H9 (cell line): Measurements from ENCODE around the gene SMIM22. TPM values are rescaled to one million over a fixed set of nuclear protein-coding genes. Genes with fewer than 3 reads are reported as not detected.

Source experiments
- DNase-seq: peaks from one replicate; pipeline ENCODE4 v3.0.0-alpha.2; 2017
- H2AFZ ChIP-seq: one replicate; pipeline ENCODE4 v1.6.1; 2013; ENCODE audit warnings: mild to moderate bottlenecking, low read length, control low read depth, moderate library complexity
- H2AK5ac ChIP-seq: 2 replicates; pipeline ENCODE4 v1.6.1; 2013; ENCODE audit warnings: low read length, control low read depth, mixed read lengths; ENCODE audit not compliant: insufficient read length
- H2BK120ac ChIP-seq: one replicate; pipeline ENCODE4 v1.6.1; 2013; ENCODE audit warnings: low read depth, mild to moderate bottlenecking, low read length, control low read depth, inconsistent platforms; ENCODE audit not compliant: poor library complexity, severe bottlenecking
- H2BK12ac ChIP-seq: 2 replicates; pipeline ENCODE4 v1.6.1; 2013; ENCODE audit warnings: low read length, control low read depth, mixed read lengths, low read depth; ENCODE audit not compliant: insufficient read length
- H2BK15ac ChIP-seq: 2 replicates; pipeline ENCODE4 v1.6.1; 2013; ENCODE audit warnings: low read depth, low read length, control low read depth
- H2BK20ac ChIP-seq: one replicate; pipeline ENCODE4 v1.6.1; 2013; ENCODE audit warnings: low read depth, mild to moderate bottlenecking, low read length, control low read depth, inconsistent platforms; ENCODE audit not compliant: poor library complexity, severe bottlenecking
- H2BK5ac ChIP-seq: 2 replicates; pipeline ENCODE4 v1.6.1; 2013; ENCODE audit warnings: low read length, control low read depth, mixed read lengths; ENCODE audit not compliant: insufficient read length
- H3K14ac ChIP-seq: 2 replicates; pipeline ENCODE4 v1.6.1; 2013; ENCODE audit warnings: low read length, control low read depth; ENCODE audit not compliant: insufficient read depth
- H3K18ac ChIP-seq: 2 replicates; pipeline ENCODE4 v1.6.1; 2013; ENCODE audit warnings: low read depth, mild to moderate bottlenecking, mixed read lengths, low read length, control low read depth; ENCODE audit not compliant: insufficient read length
- H3K23ac ChIP-seq: 2 replicates; pipeline ENCODE4 v1.6.1; 2013; ENCODE audit warnings: low read length, control low read depth, mixed read lengths, low read depth; ENCODE audit not compliant: insufficient read length
- H3K23me2 ChIP-seq: 2 replicates; pipeline ENCODE4 v1.6.1; 2013; ENCODE audit warnings: low read depth, mild to moderate bottlenecking, mixed read lengths, low read length, control low read depth; ENCODE audit not compliant: insufficient read length, poor library complexity, severe bottlenecking
- H3K27ac ChIP-seq: 2 replicates; pipeline ENCODE4 v1.5.1; 2013; ENCODE audit warnings: low read length, control low read depth, mixed read lengths, low read depth; ENCODE audit not compliant: insufficient read length
- H3K27me3 ChIP-seq: 2 replicates; pipeline ENCODE4 v1.6.1; 2013; ENCODE audit warnings: low read length, control low read depth, inconsistent platforms; ENCODE audit not compliant: insufficient read depth
- H3K4ac ChIP-seq: 2 replicates; pipeline ENCODE4 v1.6.1; 2013; ENCODE audit warnings: low read depth, mild to moderate bottlenecking, control low read depth, inconsistent platforms, low read length, moderate library complexity
- H3K4me1 ChIP-seq: 2 replicates; pipeline ENCODE4 v1.6.1; 2013; ENCODE audit warnings: low read length, control low read depth, inconsistent platforms; ENCODE audit not compliant: insufficient read depth
- H3K4me2 ChIP-seq: 2 replicates; pipeline ENCODE4 v1.6.1; 2013; ENCODE audit warnings: low read length, control low read depth, mixed read lengths; ENCODE audit not compliant: insufficient read length, insufficient read depth
- H3K56ac ChIP-seq: 2 replicates; pipeline ENCODE4 v1.6.1; 2013; ENCODE audit warnings: low read depth, mild to moderate bottlenecking, mixed read lengths, low read length, control low read depth; ENCODE audit not compliant: insufficient read length
- H3K79me1 ChIP-seq: 2 replicates; pipeline ENCODE4 v1.6.1; 2013; ENCODE audit warnings: low read depth, mild to moderate bottlenecking, moderate library complexity, low read length, control low read depth, inconsistent platforms; ENCODE audit not compliant: insufficient read depth, poor library complexity, severe bottlenecking
- H3K79me2 ChIP-seq: 2 replicates; pipeline ENCODE4 v1.6.1; 2013; ENCODE audit warnings: low read length, control low read depth, inconsistent platforms; ENCODE audit not compliant: insufficient read depth
- H3K9ac ChIP-seq: 2 replicates; pipeline ENCODE4 v1.6.1; 2013; ENCODE audit warnings: low read length, control low read depth, mixed read lengths; ENCODE audit not compliant: insufficient read length; ENCODE audit errors: extremely low read depth
- H3K9me3 ChIP-seq: one replicate; pipeline ENCODE4 v1.6.1; 2013; ENCODE audit warnings: low read depth, low read length, inconsistent platforms; ENCODE audit not compliant: control insufficient read depth
- H3T11ph ChIP-seq: one replicate; pipeline ENCODE4 v1.6.1; 2013; ENCODE audit warnings: mild to moderate bottlenecking, low read length, control low read depth, inconsistent platforms
- H4K20me1 ChIP-seq: one replicate; pipeline ENCODE4 v1.6.1; 2013; ENCODE audit not compliant: control insufficient read depth, insufficient read length, insufficient read depth
- H4K5ac ChIP-seq: 2 replicates; pipeline ENCODE4 v1.6.1; 2013; ENCODE audit warnings: low read depth, mild to moderate bottlenecking, mixed read lengths, low read length, control low read depth; ENCODE audit not compliant: insufficient read length
- H4K8ac ChIP-seq: replicated peaks from 2 replicates; pipeline ENCODE4 v1.6.1; 2013; ENCODE audit warnings: low read length, control low read depth, mixed read lengths, low read depth; ENCODE audit not compliant: insufficient read length
- H4K91ac ChIP-seq: 2 replicates; pipeline ENCODE4 v1.6.1; 2013; ENCODE audit warnings: low read depth, mild to moderate bottlenecking, moderate library complexity, mixed read lengths, low read length, control low read depth; ENCODE audit not compliant: insufficient read length
- H3K27ac Mint-ChIP-seq, 3 experiments: 2 replicates in 2 of 3; 3 replicates in 1 of 3; pipeline ENCODE4 v1.8.0; 2020 to 2021; ENCODE audit warnings: mixed read lengths in 3 of 3, mild to moderate bottlenecking in 1 of 3, moderate library complexity in 1 of 3
- H3K27me3 Mint-ChIP-seq: 2 replicates; pipeline ENCODE4 v1.8.0; 2021; ENCODE audit warnings: low read depth, mild to moderate bottlenecking, moderate library complexity, mixed read lengths
- H3K36me3 Mint-ChIP-seq, 3 experiments: 2 replicates in 2 of 3; 3 replicates in 1 of 3; pipeline ENCODE4 v1.8.0; 2020 to 2021; ENCODE audit warnings: low read depth in 3 of 3, mixed read lengths in 3 of 3; ENCODE audit not compliant: insufficient read depth in 1 of 3
- H3K4me1 Mint-ChIP-seq, 2 experiments: 2 replicates each; pipeline ENCODE4 v1.8.0; 2020; ENCODE audit warnings: mixed read lengths in 2 of 2
- H3K4me3 Mint-ChIP-seq, 2 experiments: 2 replicates in 1 of 2; 3 replicates in 1 of 2; pipeline ENCODE4 v1.8.0; 2020 to 2021; ENCODE audit warnings: mild to moderate bottlenecking in 2 of 2, mixed read lengths in 2 of 2, moderate library complexity in 1 of 2
- H3K9me3 Mint-ChIP-seq, 2 experiments: 2 replicates in 1 of 2; 3 replicates in 1 of 2; pipeline ENCODE4 v1.8.0; 2020; ENCODE audit warnings: mild to moderate bottlenecking in 2 of 2, mixed read lengths in 2 of 2, moderate library complexity in 1 of 2
- CTCF ChIP-seq: fragments of 200-600 bp; sonication (generic); conservative IDR thresholded peaks from 3 replicates; pipeline ENCODE4 v1.8.0; 2021; ENCODE audit warnings: antibody characterized with exemption, mild to moderate bottlenecking
- WGBS: extraction: QIAGEN DNeasy Blood & Tissue Kit; methylation state at CpG from one replicate; pipeline ENCODE4 v1.1.7; 2013; ENCODE audit warnings: missing lambda C conversion rate, low lambda C conversion rate, mixed read lengths; ENCODE audit not compliant: insufficient read length; ENCODE audit errors: extremely low coverage; 5-methylcytosine and 5-hydroxymethylcytosine counted together
- total RNA-seq: library from RNA; stranded (reverse); gene quantifications from 2 replicates; pipeline ENCODE4 v1.2.1, GENCODE V29; 2021

The SMIM22 gene
- total RNA-seq, 1 experiment from 2014 or later = not detected

- H3K9me3 ChIP-seq = no peaks in the 10 kb centered on the region
- no peak within 1 kb of the TSS for H2BK120ac ChIP-seq
- H2AFZ ChIP-seq = no peak within 1 kb of the TSS
- no peaks in the 10 kb centered on the region for H4K20me1 ChIP-seq
- no peak for DNase-seq
- H3K56ac ChIP-seq = no peak within 1 kb of the TSS
- H3K14ac ChIP-seq = peak within 1 kb of the TSS; percentile 38
- H3K23ac ChIP-seq = no peak within 1 kb of the TSS
- 0 out of 3 replicates have a peak, but pooled peaks have one; percentile 9 for TF ChIP-seq CTCF
- H3K4ac ChIP-seq = no peak within 1 kb of the TSS
- peak within 1 kb of the TSS; percentile 33 for H3K18ac ChIP-seq
- Mint-ChIP-seq H3K9me3 (no peaks in the 10 kb centered on the region; a peak in 1 of 5 replicates), H3K27me3 (no peaks in the 10 kb centered on the region; the same call in 1 of the 2 replicates), H3K4me3 (no peak within 1 kb of the TSS; a peak in 1 of 5 replicates), H3K4me1 (peaks cover 15 to 24% of the 10 kb centered on the region in 2 experiments), H3K36me3 (no peaks in the 10 kb centered on the region), H3K27ac (peak within 1 kb of the TSS; percentile 28 to 53 (median 29); a peak in 4 of 7 replicates)
- H3K27ac ChIP-seq = no peak within 1 kb of the TSS
- H3K27me3 ChIP-seq = no peaks in the 10 kb centered on the region
- H3K4me2 ChIP-seq = no peak within 1 kb of the TSS
- H3K23me2 ChIP-seq = no peaks in the 10 kb centered on the region
- peaks cover 3% of the 10 kb centered on the region; the same call in 1 of the 2 replicates for H3K4me1 ChIP-seq
- WGBS = no CpG with 5 or more reads among the region's 14 CpGs
- H3K79me2 ChIP-seq = no peaks in the 10 kb centered on the region
- no peak within 1 kb of the TSS for H2AK5ac ChIP-seq
- H2BK12ac ChIP-seq = no peak within 1 kb of the TSS
- H3T11ph ChIP-seq = no peak within 1 kb of the TSS
- no peak within 1 kb of the TSS for H4K8ac ChIP-seq
- no peak within 1 kb of the TSS for H2BK20ac ChIP-seq
- H4K5ac ChIP-seq = no peak within 1 kb of the TSS
- H3K9ac ChIP-seq = no peak within 1 kb of the TSS
- no peak within 1 kb of the TSS for H2BK5ac ChIP-seq
- H4K91ac ChIP-seq = no peak within 1 kb of the TSS
- H2BK15ac ChIP-seq = no peak within 1 kb of the TSS
- H3K79me1 ChIP-seq = no peaks in the 10 kb centered on the region
These were observed 7.3 kb upstream of the SMIM22 start, which contains the start of gene SEPTIN12 for GRCh38 chr16:4787627-4788482. Gene SEPTIN12, minus strand, starts transcription at chr16:4788345. Its CDS starts 700 bp downstream, at chr16:4787645.
